PFSK-1 (cell line): ENCODE data around the gene OCEL1.

Source experiments
- FOXP2 ChIP-seq: optimal IDR thresholded peaks from 2 replicates; pipeline ENCODE3; 2011; ENCODE audit warnings: borderline replicate concordance, control low read depth, inconsistent platforms; ENCODE audit not compliant: insufficient read depth; ENCODE audit errors: extremely low read length, extremely low read depth
- POLR2AphosphoS5 ChIP-seq: IDR thresholded peaks from 2 replicates; pipeline ENCODE4 v1.6.1; 2012; ENCODE audit warnings: low read depth, mild to moderate bottlenecking, control low read depth, low read length, moderate library complexity
- REST ChIP-seq, 2 experiments: IDR thresholded peaks; 2 replicates each; pipeline versions ENCODE4 v1.6.1 to v1.8.0; 2011 to 2012; ENCODE audit warnings: low read depth in 2 of 2, low read length in 2 of 2, control low read depth in 1 of 2, inconsistent platforms in 1 of 2, mild to moderate bottlenecking in 1 of 2, moderate library complexity in 1 of 2; ENCODE audit not compliant: insufficient read depth in 1 of 2
- SIN3A ChIP-seq: IDR thresholded peaks from 2 replicates; pipeline ENCODE4 v1.6.1; 2012; ENCODE audit warnings: mild to moderate bottlenecking, low read length, moderate library complexity, borderline replicate concordance; ENCODE audit not compliant: insufficient read depth
- TAF1 ChIP-seq: IDR thresholded peaks from 2 replicates; pipeline ENCODE4 v1.6.1; 2012; ENCODE audit warnings: low read length, control low read depth, borderline replicate concordance; ENCODE audit not compliant: insufficient read depth

The OCEL1 gene

DNA sequence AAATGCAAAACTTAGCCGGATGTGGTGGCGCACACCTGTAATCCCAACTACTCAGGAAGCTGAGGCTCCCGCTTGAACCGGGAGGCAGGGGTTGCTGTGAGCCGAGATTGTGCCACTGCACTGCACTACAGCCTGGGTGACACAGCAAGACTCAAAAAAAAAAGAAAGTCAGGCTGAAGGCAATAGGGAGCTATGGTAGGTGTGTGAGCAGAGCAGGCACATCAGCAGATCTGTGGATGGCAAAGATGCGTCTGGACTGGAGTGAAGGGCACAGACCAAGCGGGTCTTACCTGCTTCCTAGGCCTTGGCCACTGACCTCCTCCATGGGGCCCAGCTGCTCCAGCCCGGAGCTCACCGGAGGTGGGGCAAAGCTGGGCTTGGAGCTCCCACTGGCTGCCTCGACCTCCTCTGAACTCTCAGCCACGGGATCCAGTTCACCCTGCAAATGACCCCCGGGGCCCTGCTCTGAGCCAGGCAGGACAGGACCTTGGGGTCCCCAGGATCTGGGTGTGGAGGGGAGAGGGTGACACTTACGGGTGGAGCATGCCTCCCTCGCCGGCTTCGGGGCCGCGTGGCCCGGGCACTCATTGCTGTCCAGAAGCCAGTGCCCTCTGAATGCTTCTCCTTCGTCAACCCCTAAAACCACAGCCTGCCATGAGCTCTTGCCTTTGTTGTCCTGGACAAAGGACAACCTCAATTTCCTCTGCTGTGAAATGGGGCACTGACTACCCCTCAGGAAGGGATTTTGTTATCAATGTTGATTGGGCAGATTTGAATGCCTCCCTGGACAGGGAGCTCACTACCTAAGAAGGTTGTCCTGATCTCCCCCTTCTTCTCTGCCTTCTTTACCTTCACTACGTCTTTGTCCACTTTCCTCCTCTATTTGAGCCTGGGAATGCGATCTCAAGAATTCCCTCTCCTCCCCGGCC, 38.0 kb downstream of the OCEL1 start:
- TF ChIP-seq FOXP2 (no peak), TAF1 (no peak), SIN3A (no peak), REST (IDR thresholded peaks at IDR 0.05; ENCODE audit: insufficient read depth in 1 of 2, low read depth in 2 of 2, low read length in 2 of 2) (no peak), POLR2AphosphoS5 (no peak)

DNA sequence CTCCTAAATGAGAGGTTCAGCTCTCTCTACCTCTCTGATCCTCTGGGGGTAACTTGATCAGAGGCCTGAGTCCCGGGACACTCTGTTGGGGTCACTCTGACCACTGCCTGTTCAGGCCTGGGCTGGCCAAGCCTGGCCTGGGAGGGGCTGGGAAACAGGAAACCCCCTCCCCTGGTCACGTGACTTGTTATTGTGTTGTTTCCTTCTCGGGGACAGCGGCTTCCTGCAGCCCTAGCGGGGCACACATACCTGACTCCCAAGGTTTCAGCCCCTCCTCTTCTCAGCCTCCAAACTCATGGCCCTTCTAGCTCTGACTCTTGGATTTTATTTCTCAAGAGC, 38.6 kb downstream of the OCEL1 start, which contains the start of gene USHBP1:
USHBP1 (minus strand) TSS at position 105 of the 339 bp plus-strand sequence. CDS start 446 bp downstream, outside the sequence.
- TF ChIP-seq FOXP2 (peak; percentile 53), REST (IDR thresholded peaks at IDR 0.05; ENCODE audit: insufficient read depth in 1 of 2, low read depth in 2 of 2, low read length in 2 of 2) (no peak), SIN3A (no peak)

- no peak for TF ChIP-seq REST (IDR thresholded peaks at IDR 0.05; ENCODE audit: insufficient read depth in 1 of 2, low read depth in 2 of 2, low read length in 2 of 2)
- no peak for TF ChIP-seq FOXP2
- no peak for TF ChIP-seq SIN3A
- TF ChIP-seq TAF1 = no peak
- TF ChIP-seq POLR2AphosphoS5 = no peak
Observed at GRCh38 chr19:17266026-17266425, 40.0 kb downstream of the OCEL1 start.

DNA sequence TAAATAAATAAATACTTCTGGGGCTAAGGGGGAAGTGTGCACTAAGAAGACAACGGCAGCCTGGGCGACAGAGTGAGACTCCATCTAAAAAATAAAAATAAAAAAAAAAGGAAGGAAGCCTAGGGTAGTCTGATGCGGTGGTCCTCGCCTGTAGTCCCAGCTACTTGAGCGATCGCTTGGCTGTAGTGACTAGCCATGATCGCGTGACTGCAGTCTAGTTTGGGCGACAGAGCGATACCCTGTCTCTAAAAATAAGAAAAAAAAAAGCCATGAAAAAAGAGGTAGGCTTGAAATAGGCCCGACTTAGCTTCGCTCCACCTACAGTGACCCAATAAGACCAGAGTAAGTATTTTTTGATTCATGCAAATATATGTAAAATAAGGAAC, 40.6 kb downstream of the OCEL1 start:
- no peak for TF ChIP-seq TAF1
- no peak for TF ChIP-seq POLR2AphosphoS5

- no peak for TF ChIP-seq SIN3A
- TF ChIP-seq FOXP2 = no peak
- peak; percentile 97 for TF ChIP-seq TAF1
- TF ChIP-seq POLR2AphosphoS5 = peak; percentile 95
- TF ChIP-seq REST (IDR thresholded peaks at IDR 0.05; ENCODE audit: insufficient read depth in 1 of 2, low read depth in 2 of 2, low read length in 2 of 2) = 0 out of 4 replicates have a peak, but pooled peaks of 1 of the 2 experiments have one; percentile 46
Observed at GRCh38 chr19:17266975-17267788, 41.2 kb downstream of the OCEL1 start, which contains the start of gene BABAM1. Gene BABAM1, plus strand, starts transcription at chr19:17267443. Its CDS starts 1,364 bp downstream, at chr19:17268807.
